GM23248 (cell line): ENCODE results near the gene PLEKHJ1. TPM values are rescaled to one million over a fixed set of nuclear protein-coding genes. Genes with fewer than 3 reads are reported as not detected.
"Not testable (repeated sequence)": the region's sequence is repeated elsewhere in the genome, so short reads cannot be mapped to it uniquely, and the experiment has no call there.

Experiments
- DNase-seq: peaks from one replicate; pipeline ENCODE4 v3.0.0-alpha.2; 2015
- H2AFZ ChIP-seq: fragments of 200-600 bp; sonication (generic); 2 replicates; pipeline ENCODE4 v1.6.1; 2016; ENCODE audit warnings: antibody characterized with exemption
- H3F3A ChIP-seq: fragments of 200-600 bp; sonication (generic); 2 replicates; pipeline ENCODE4 v1.6.1; 2016; ENCODE audit warnings: mild to moderate bottlenecking, antibody characterized with exemption, mixed run types; ENCODE audit not compliant: insufficient read depth
- H3K27ac ChIP-seq: fragments of 200-600 bp; sonication (generic); 2 replicates; pipeline ENCODE4 v1.5.1; 2016; ENCODE audit warnings: mild to moderate bottlenecking
- H3K27me3 ChIP-seq: fragments of 200-600 bp; sonication (generic); replicated peaks from 2 replicates; pipeline ENCODE4 v1.6.1; 2016; ENCODE audit warnings: mild to moderate bottlenecking; ENCODE audit not compliant: insufficient read depth
- H3K36me3 ChIP-seq: fragments of 200-600 bp; sonication (generic); 2 replicates; pipeline ENCODE4 v1.6.1; 2016; ENCODE audit warnings: low read depth, mild to moderate bottlenecking
- H3K4me1 ChIP-seq: fragments of 200-600 bp; sonication (generic); 2 replicates; pipeline ENCODE4 v1.6.1; 2016; ENCODE audit warnings: mild to moderate bottlenecking; ENCODE audit not compliant: insufficient read depth
- H3K4me2 ChIP-seq: fragments of 200-600 bp; sonication (generic); one replicate; pipeline ENCODE4 v1.6.1; 2016; ENCODE audit warnings: mild to moderate bottlenecking; ENCODE audit not compliant: unreplicated experiment
- H3K4me3 ChIP-seq: fragments of 200-600 bp; sonication (generic); 2 replicates; pipeline ENCODE4 v1.5.1; 2016; ENCODE audit warnings: mild to moderate bottlenecking
- H3K79me2 ChIP-seq: fragments of 200-600 bp; sonication (generic); 2 replicates; pipeline ENCODE4 v1.6.1; 2016; ENCODE audit warnings: mild to moderate bottlenecking; ENCODE audit not compliant: insufficient read depth
- H3K9ac ChIP-seq: fragments of 200-600 bp; sonication (generic); 2 replicates; pipeline ENCODE4 v1.6.1; 2016; ENCODE audit warnings: mild to moderate bottlenecking
- H3K9me2 ChIP-seq: fragments of 200-600 bp; sonication (generic); 2 replicates; pipeline ENCODE4 v1.6.1; 2016; ENCODE audit warnings: mixed run types, mild to moderate bottlenecking, moderate library complexity; ENCODE audit not compliant: insufficient read depth
- H3K9me3 ChIP-seq: fragments of 200-600 bp; sonication (generic); one replicate; pipeline ENCODE4 v1.6.1; 2017; ENCODE audit warnings: low read depth
- H4K20me1 ChIP-seq: fragments of 200-600 bp; sonication (generic); 2 replicates; pipeline ENCODE4 v1.6.0; 2016; ENCODE audit not compliant: insufficient read depth
- EZH2 ChIP-seq: fragments of 200-600 bp; sonication (generic); IDR thresholded peaks from 2 replicates; pipeline ENCODE4 v1.6.1; 2018; ENCODE audit warnings: antibody characterized with exemption, mild to moderate bottlenecking; ENCODE audit not compliant: insufficient read depth, poor library complexity, severe bottlenecking
- EZH2phosphoT487 ChIP-seq: fragments of 200-600 bp; sonication (generic); IDR thresholded peaks from 2 replicates; pipeline ENCODE4 v1.6.1; 2018; ENCODE audit warnings: antibody characterized with exemption, moderate library complexity, mild to moderate bottlenecking, low read depth; ENCODE audit not compliant: insufficient read depth
- WGBS, 2 experiments: methylation state at CpG; one replicate each; pipeline ENCODE4 v1.1.6; 2015 to 2017; ENCODE audit warnings: low lambda C conversion rate in 2 of 2, low coverage in 1 of 2; ENCODE audit errors: missing lambda C conversion rate in 2 of 2; 5-methylcytosine and 5-hydroxymethylcytosine counted together
- in situ Hi-C: fragments of 300-500 bp; cut with MboI; formaldehyde crosslinking; loops from 2 replicates; pipeline ENCODE4 v1.15.0; 2020
- polyA plus RNA-seq: library from polyadenylated mRNA; unstranded; fragments of >200 nt; fragmentation: Nextera tagmentation; extraction: Ambion mirVana; gene quantifications from 2 replicates; pipeline ENCODE4 v1.2.1, GENCODE V29; 2016
- total RNA-seq: library from RNA; depleted of rRNA; stranded (reverse); fragments of >200 nt; shearing (Covaris generic); gene quantifications from 2 replicates; pipeline ENCODE4 v1.2.3, GENCODE V29; 2014

Gene PLEKHJ1
- total and polyA plus RNA-seq, 2 experiments from 2014 or later = 62.3 to 68.3 TPM

GRCh38 chr19:2207008-2207407 lies 29.1 kb downstream of the PLEKHJ1 start:
- in situ Hi-C loops = no loop called here

GRCh38 chr19:2202366-2202765 lies 33.8 kb downstream of the PLEKHJ1 start:
- H3K27me3 ChIP-seq = no peaks in the 10 kb centered on the region
- 92 to 94% methylated on average over 10 to 15 of the region's 15 CpGs for WGBS, 2 experiments

More at GRCh38 chr19:2207008-2207407, 29.1 kb downstream of the PLEKHJ1 start:
- Histone ChIP-seq H3K27me3 (no peaks in the 10 kb centered on the region), H3F3A (peaks cover 10% of the 10 kb centered on the region; the same call in 1 of the 2 replicates), H3K27ac (no peak overlapping the region), H3K9ac (no peak overlapping the region), H2AFZ (no peak overlapping the region), H3K4me3 (no peak overlapping the region), H3K4me2 (no peak overlapping the region), H3K36me3 (no peaks in the 10 kb centered on the region; the same call in 1 of the 2 replicates), H3K9me2 (no peaks in the 10 kb centered on the region), H3K4me1 (peaks cover 14% of the 10 kb centered on the region), H4K20me1 (no peaks in the 10 kb centered on the region), H3K9me3 (no peaks in the 10 kb centered on the region), H3K79me2 (peaks cover 58% of the 10 kb centered on the region)
- WGBS, 2 experiments = 94 to 95% methylated on average over 13 to 15 of the region's 15 CpGs
- TF ChIP-seq EZH2 (no peak), EZH2phosphoT487 (no peak)
- no peak for DNase-seq

GRCh38 chr19:2201473-2202148 lies 34.5 kb downstream of the PLEKHJ1 start:
- 89 to 92% methylated on average over 21 of the region's 21 CpGs for WGBS, 2 experiments

More at GRCh38 chr19:2202366-2202765, 33.8 kb downstream of the PLEKHJ1 start:
- no peaks in the 10 kb centered on the region for H3F3A ChIP-seq
- H3K27ac ChIP-seq = no peak overlapping the region
- H3K4me1 ChIP-seq = no peaks in the 10 kb centered on the region
- H3K9ac ChIP-seq = no peak overlapping the region
- H3K4me3 ChIP-seq = no peak overlapping the region
- no peak for TF ChIP-seq EZH2phosphoT487
- TF ChIP-seq EZH2 = no peak
- H3K4me2 ChIP-seq = no peak overlapping the region
- H4K20me1 ChIP-seq = no peaks in the 10 kb centered on the region
- H3K79me2 ChIP-seq = peaks cover 93% of the 10 kb centered on the region
- H3K9me3 ChIP-seq = no peaks in the 10 kb centered on the region
- in situ Hi-C loops = no loop called here
- H3K36me3 ChIP-seq = no peaks in the 10 kb centered on the region; the same call in 1 of the 2 replicates
- DNase-seq = no peak
- no peak overlapping the region for H2AFZ ChIP-seq
- no peaks in the 10 kb centered on the region for H3K9me2 ChIP-seq

GRCh38 chr19:2200624-2201294 lies 35.4 kb downstream of the PLEKHJ1 start:
- H3K9me2 ChIP-seq, H3K36me3 ChIP-seq, H3K27ac ChIP-seq, H2AFZ ChIP-seq, DNase-seq, H3K4me2 ChIP-seq, H3K4me3 ChIP-seq, H3K4me1 ChIP-seq, H3K27me3 ChIP-seq, H3F3A ChIP-seq, H4K20me1 ChIP-seq, H3K9me3 ChIP-seq, H3K9ac ChIP-seq, in situ Hi-C loops: not testable (repeated sequence)
- WGBS, 2 experiments = 97 to 100% methylated on average over 1 to 50 of the region's 50 CpGs
- H3K79me2 ChIP-seq = peaks cover 94% of the 10 kb centered on the region

More at GRCh38 chr19:2201473-2202148, 34.5 kb downstream of the PLEKHJ1 start:
- no peak overlapping the region for H3K27ac ChIP-seq
- H3K9me3 ChIP-seq = no peaks in the 10 kb centered on the region
- H3K4me2 ChIP-seq = no peak overlapping the region
- no peaks in the 10 kb centered on the region for H3F3A ChIP-seq
- no peak for DNase-seq
- in situ Hi-C loops = no loop called here
- H3K4me1 ChIP-seq = no peaks in the 10 kb centered on the region
- no peaks in the 10 kb centered on the region for H3K9me2 ChIP-seq
- no peaks in the 10 kb centered on the region for H3K27me3 ChIP-seq
- no peaks in the 10 kb centered on the region; the same call in 1 of the 2 replicates for H3K36me3 ChIP-seq
- H3K4me3 ChIP-seq = no peak overlapping the region
- H3K79me2 ChIP-seq = peaks cover 93% of the 10 kb centered on the region
- H4K20me1 ChIP-seq = no peaks in the 10 kb centered on the region
- TF ChIP-seq EZH2phosphoT487 = no peak
- TF ChIP-seq EZH2 = no peak
- H3K9ac ChIP-seq = no peak overlapping the region
- no peak overlapping the region for H2AFZ ChIP-seq
